ENCODE measurements around the gene LRRC8E. TPM values are rescaled to one million over a fixed set of nuclear protein-coding genes. Genes with fewer than 3 reads are reported as not detected.

LRRC8E gene
- total RNA-seq, 1 experiment from 2014 or later = 24.1 TPM

GRCh38 chr19:7926021-7926726 lies 37.9 kb downstream of the LRRC8E start, which contains the start of gene CTXN1:
Gene CTXN1 (minus strand): TSS chr19:7926135. CDS start chr19:7925538, 597 bp downstream.
- peaks cover 8% of the 10 kb centered on the region; the same call in 1 of the 2 replicates for H4K20me1 ChIP-seq (ENCODE audit: insufficient read depth)
- peaks cover 58% of the 10 kb centered on the region for H3F3A ChIP-seq (ENCODE audit: insufficient read depth, low read depth)
- H3K27me3 ChIP-seq (ENCODE audit: insufficient read depth, low read depth) = no peaks in the 10 kb centered on the region
- no peaks in the 10 kb centered on the region for H3K9me2 ChIP-seq (ENCODE audit: insufficient read depth)
- no TSS peak for BruUV-seq (replicated peaks)
- H3K27ac ChIP-seq = no peak within 1 kb of the TSS
- peak in 1 of 2 experiments; percentile 84 for DNase-seq
- H2AFZ ChIP-seq = peak within 1 kb of the TSS; percentile 78; the same call in 1 of the 2 replicates
- TF ChIP-seq, protein P1, sequence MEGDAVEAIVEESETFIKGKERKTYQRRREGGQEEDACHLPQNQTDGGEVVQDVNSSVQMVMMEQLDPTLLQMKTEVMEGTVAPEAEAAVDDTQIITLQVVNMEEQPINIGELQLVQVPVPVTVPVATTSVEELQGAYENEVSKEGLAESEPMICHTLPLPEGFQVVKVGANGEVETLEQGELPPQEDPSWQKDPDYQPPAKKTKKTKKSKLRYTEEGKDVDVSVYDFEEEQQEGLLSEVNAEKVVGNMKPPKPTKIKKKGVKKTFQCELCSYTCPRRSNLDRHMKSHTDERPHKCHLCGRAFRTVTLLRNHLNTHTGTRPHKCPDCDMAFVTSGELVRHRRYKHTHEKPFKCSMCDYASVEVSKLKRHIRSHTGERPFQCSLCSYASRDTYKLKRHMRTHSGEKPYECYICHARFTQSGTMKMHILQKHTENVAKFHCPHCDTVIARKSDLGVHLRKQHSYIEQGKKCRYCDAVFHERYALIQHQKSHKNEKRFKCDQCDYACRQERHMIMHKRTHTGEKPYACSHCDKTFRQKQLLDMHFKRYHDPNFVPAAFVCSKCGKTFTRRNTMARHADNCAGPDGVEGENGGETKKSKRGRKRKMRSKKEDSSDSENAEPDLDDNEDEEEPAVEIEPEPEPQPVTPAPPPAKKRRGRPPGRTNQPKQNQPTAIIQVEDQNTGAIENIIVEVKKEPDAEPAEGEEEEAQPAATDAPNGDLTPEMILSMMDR (conservative IDR thresholded peaks at IDR 0.05) = no peak
- no peak for TF ChIP-seq EZH2 (IDR thresholded peaks at IDR 0.05; ENCODE audit: low read depth)
- ChIA-PET CTCF (interaction anchor here (0.6 kb wide), 1 partner anchor 178 kb away, joined by 4 read pairs; no protein-coding TSS in a partner anchor), POLR2A (ENCODE audit: unreplicated experiment) (no interaction called here)
- H3K4me1 ChIP-seq (replicated peaks; ENCODE audit: insufficient read depth) = peaks cover 34% of the 10 kb centered on the region
- no peaks in the 10 kb centered on the region for H3K9me3 ChIP-seq (ENCODE audit: insufficient read depth, low read depth)
- peak within 1 kb of the TSS; percentile 67 for H3K4me3 ChIP-seq
- H3K79me2 ChIP-seq (ENCODE audit: low read depth) = 0 out of 2 replicates have a peak, but pooled peaks cover 5% of the 10 kb centered on the region
- no peaks in the 10 kb centered on the region for H3K36me3 ChIP-seq (ENCODE audit: low read depth)
- intact Hi-C loops (cut with micrococcal nuclease; ENCODE audit: unreplicated experiment) = loop anchor here (5.0 to 10.0 kb wide), 2 partner anchors 251 to 326 kb away; partner anchors contain the start of gene MCEMP1
- peak within 1 kb of the TSS; percentile 82 for H3K4me2 ChIP-seq

GRCh38 chr19:7926727-7927604 lies 38.7 kb downstream of the LRRC8E start:
- no TSS peak for BruUV-seq (replicated peaks)
- H3K4me2 ChIP-seq = 0 out of 2 replicates have a peak overlapping the region, but pooled peaks have one; percentile 82
- no peaks in the 10 kb centered on the region for H3K9me2 ChIP-seq (ENCODE audit: insufficient read depth)
- peaks cover 28% of the 10 kb centered on the region for H3K4me1 ChIP-seq (replicated peaks; ENCODE audit: insufficient read depth)
- no peak overlapping the region for H3K27ac ChIP-seq
- DNase-seq = no peak
- no peaks in the 10 kb centered on the region for H3K36me3 ChIP-seq (ENCODE audit: low read depth)
- H4K20me1 ChIP-seq (ENCODE audit: insufficient read depth) = peaks cover 8% of the 10 kb centered on the region; the same call in 1 of the 2 replicates
- H3K79me2 ChIP-seq (ENCODE audit: low read depth) = 0 out of 2 replicates have a peak, but pooled peaks cover 5% of the 10 kb centered on the region
- H3F3A ChIP-seq (ENCODE audit: insufficient read depth, low read depth) = peaks cover 55% of the 10 kb centered on the region
- TF ChIP-seq, protein P1 (conservative IDR thresholded peaks at IDR 0.05) = no peak
- TF ChIP-seq EZH2 (IDR thresholded peaks at IDR 0.05; ENCODE audit: low read depth) = no peak
- no peak overlapping the region for H2AFZ ChIP-seq
- no peaks in the 10 kb centered on the region for H3K27me3 ChIP-seq (ENCODE audit: insufficient read depth, low read depth)
- POLR2A ChIA-PET (ENCODE audit: unreplicated experiment) = interaction anchor here (0.6 kb wide), 1 partner anchor 319 kb away, joined by 10 read pairs; no protein-coding TSS in a partner anchor
- no peaks in the 10 kb centered on the region for H3K9me3 ChIP-seq (ENCODE audit: insufficient read depth, low read depth)
- no peak overlapping the region for H3K4me3 ChIP-seq
- CTCF ChIA-PET = interaction anchor here (0.6 kb wide), 1 partner anchor 177 kb away, joined by 4 read pairs; no protein-coding TSS in a partner anchor
- intact Hi-C loops (cut with micrococcal nuclease; ENCODE audit: unreplicated experiment) = loop anchor here (5.0 to 10.0 kb wide), 2 partner anchors 252 to 325 kb away; partner anchors contain the start of gene MCEMP1
